ENCODE measurements around the gene IPPK.

DNA sequence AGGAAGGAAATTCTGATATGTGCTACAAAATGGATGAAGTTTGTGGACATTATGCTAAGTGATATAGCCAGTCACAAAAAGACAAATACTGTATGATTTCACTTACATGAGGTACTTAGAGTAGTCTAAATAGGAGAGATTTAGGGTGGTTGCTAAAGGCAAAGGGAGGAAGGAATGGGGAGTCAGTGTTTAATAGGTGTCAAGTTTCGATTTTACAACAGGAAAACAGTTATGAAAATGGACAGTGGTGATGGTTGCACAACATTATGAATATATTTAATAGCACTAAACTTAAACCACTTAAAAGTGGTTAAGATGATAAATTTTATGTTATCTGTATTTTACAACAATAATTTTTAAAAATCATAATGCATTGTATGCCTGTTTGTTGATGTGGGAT, 93.8 kb downstream of the IPPK start:
- TF ChIP-seq, protein P1, sequence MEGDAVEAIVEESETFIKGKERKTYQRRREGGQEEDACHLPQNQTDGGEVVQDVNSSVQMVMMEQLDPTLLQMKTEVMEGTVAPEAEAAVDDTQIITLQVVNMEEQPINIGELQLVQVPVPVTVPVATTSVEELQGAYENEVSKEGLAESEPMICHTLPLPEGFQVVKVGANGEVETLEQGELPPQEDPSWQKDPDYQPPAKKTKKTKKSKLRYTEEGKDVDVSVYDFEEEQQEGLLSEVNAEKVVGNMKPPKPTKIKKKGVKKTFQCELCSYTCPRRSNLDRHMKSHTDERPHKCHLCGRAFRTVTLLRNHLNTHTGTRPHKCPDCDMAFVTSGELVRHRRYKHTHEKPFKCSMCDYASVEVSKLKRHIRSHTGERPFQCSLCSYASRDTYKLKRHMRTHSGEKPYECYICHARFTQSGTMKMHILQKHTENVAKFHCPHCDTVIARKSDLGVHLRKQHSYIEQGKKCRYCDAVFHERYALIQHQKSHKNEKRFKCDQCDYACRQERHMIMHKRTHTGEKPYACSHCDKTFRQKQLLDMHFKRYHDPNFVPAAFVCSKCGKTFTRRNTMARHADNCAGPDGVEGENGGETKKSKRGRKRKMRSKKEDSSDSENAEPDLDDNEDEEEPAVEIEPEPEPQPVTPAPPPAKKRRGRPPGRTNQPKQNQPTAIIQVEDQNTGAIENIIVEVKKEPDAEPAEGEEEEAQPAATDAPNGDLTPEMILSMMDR (IDR thresholded peaks at IDR 0.05), result no peak
- TF ChIP-seq POLR2A (IDR thresholded peaks at IDR 0.05), result no peak

Measured in Peyer's patch (tissue), 4 donors.